ENCODE data around the gene ITSN1.

The ITSN1 gene

GRCh38 chr21:33821503-33822322 is 179.4 kb downstream of the ITSN1 start:
- DNase-seq (no peak), ATAC-seq (replicated peaks) (no peak)
- Mint-ChIP-seq H3K9me3 (no peaks in the 10 kb centered on the region), H3K27ac (no peak overlapping the region), H3K4me3 (no peak overlapping the region), H3K4me1 (no peaks in the 10 kb centered on the region), H3K27me3 (no peaks in the 10 kb centered on the region), H3K36me3 (no peaks in the 10 kb centered on the region)

GRCh38 chr21:33824156-33824941 is 182.0 kb downstream of the ITSN1 start:
- Mint-ChIP-seq H3K27me3 (no peaks in the 10 kb centered on the region), H3K9me3 (peaks cover 0 to 1% of the 10 kb centered on the region in 2 donors), H3K36me3 (peaks cover 0 to 2% of the 10 kb centered on the region in 2 donors), H3K27ac (no peak overlapping the region), H3K4me1 (no peaks in the 10 kb centered on the region), H3K4me3 (no peak overlapping the region)
- ATAC-seq (replicated peaks) (no peak), DNase-seq (no peak)

- DNase-seq (no peak), ATAC-seq (replicated peaks) (no peak)
- Mint-ChIP-seq H3K9me3 (peaks cover 0 to 1% of the 10 kb centered on the region in 2 donors), H3K27ac (no peak overlapping the region), H3K27me3 (no peaks in the 10 kb centered on the region), H3K36me3 (peaks cover 2 to 4% of the 10 kb centered on the region in 2 donors), H3K4me3 (no peak overlapping the region), H3K4me1 (no peaks in the 10 kb centered on the region)
Observed at GRCh38 chr21:33825419-33825818, 183.1 kb downstream of the ITSN1 start.

GRCh38 chr21:33825915-33826314 is 183.6 kb downstream of the ITSN1 start:
- H3K36me3 Mint-ChIP-seq, result peaks cover 2 to 4% of the 10 kb centered on the region in 2 donors
- H3K4me3 Mint-ChIP-seq, result no peak overlapping the region
- peaks cover 0 to 1% of the 10 kb centered on the region in 2 donors for H3K9me3 Mint-ChIP-seq
- H3K4me1 Mint-ChIP-seq, result no peaks in the 10 kb centered on the region
- DNase-seq, result no peak
- H3K27me3 Mint-ChIP-seq, result no peaks in the 10 kb centered on the region
- no peak for ATAC-seq (replicated peaks)
- H3K27ac Mint-ChIP-seq, result no peak overlapping the region

- H3K4me3 Mint-ChIP-seq, result no peak overlapping the region
- DNase-seq, result no peak
- H3K27me3 Mint-ChIP-seq, result no peaks in the 10 kb centered on the region
- ATAC-seq (replicated peaks), result no peak
- no peaks in the 10 kb centered on the region for H3K4me1 Mint-ChIP-seq
- H3K36me3 Mint-ChIP-seq, result peaks cover 2 to 4% of the 10 kb centered on the region in 2 donors
- no peak overlapping the region for H3K27ac Mint-ChIP-seq
- H3K9me3 Mint-ChIP-seq, result peaks cover 0 to 1% of the 10 kb centered on the region in 2 donors
Observed at GRCh38 chr21:33828083-33828482, 185.8 kb downstream of the ITSN1 start.

- DNase-seq (no peak), ATAC-seq (replicated peaks) (no peak)
- Mint-ChIP-seq H3K27ac (no peak overlapping the region), H3K9me3 (peaks cover 0 to 1% of the 10 kb centered on the region in 2 donors), H3K27me3 (no peaks in the 10 kb centered on the region), H3K4me1 (no peaks in the 10 kb centered on the region), H3K4me3 (no peak overlapping the region), H3K36me3 (peaks cover 2 to 4% of the 10 kb centered on the region in 2 donors)
Observed at GRCh38 chr21:33828577-33828976, 186.3 kb downstream of the ITSN1 start.

- Mint-ChIP-seq H3K4me1 (no peaks in the 10 kb centered on the region), H3K36me3 (peaks cover 2 to 4% of the 10 kb centered on the region in 2 donors), H3K9me3 (peaks cover 0 to 1% of the 10 kb centered on the region in 2 donors), H3K27me3 (no peaks in the 10 kb centered on the region), H3K4me3 (no peak overlapping the region), H3K27ac (no peak overlapping the region)
- ATAC-seq (replicated peaks) (no peak), DNase-seq (no peak)
Observed at GRCh38 chr21:33829844-33830243, 187.5 kb downstream of the ITSN1 start.

GRCh38 chr21:33831962-33832659 is 189.8 kb downstream of the ITSN1 start:
- no peak overlapping the region for H3K4me3 Mint-ChIP-seq
- DNase-seq (no peak), ATAC-seq (replicated peaks) (no peak)
- peaks cover 0 to 4% of the 10 kb centered on the region in 2 donors for H3K27me3 Mint-ChIP-seq
- H3K9me3 Mint-ChIP-seq, result peaks cover 0 to 1% of the 10 kb centered on the region in 2 donors
- H3K4me1 Mint-ChIP-seq, result no peaks in the 10 kb centered on the region
- peaks cover 2 to 4% of the 10 kb centered on the region in 2 donors for H3K36me3 Mint-ChIP-seq
- H3K27ac Mint-ChIP-seq, result no peak overlapping the region

GRCh38 chr21:33834801-33835500 is 192.7 kb downstream of the ITSN1 start:
- H3K4me1 Mint-ChIP-seq, result peaks cover 0 to 1% of the 10 kb centered on the region in 2 donors
- H3K27ac Mint-ChIP-seq, result no peak overlapping the region
- peaks cover 0 to under 1% of the 10 kb centered on the region in 2 donors for H3K36me3 Mint-ChIP-seq
- peaks cover 0 to 4% of the 10 kb centered on the region in 2 donors for H3K27me3 Mint-ChIP-seq
- ATAC-seq (replicated peaks), result no peak
- H3K4me3 Mint-ChIP-seq, result no peak overlapping the region
- DNase-seq, result no peak
- H3K9me3 Mint-ChIP-seq, result no peaks in the 10 kb centered on the region

- no peaks in the 10 kb centered on the region for H3K9me3 Mint-ChIP-seq
- H3K27me3 Mint-ChIP-seq, result peaks cover 0 to 4% of the 10 kb centered on the region in 2 donors
- DNase-seq, result no peak
- H3K27ac Mint-ChIP-seq, result no peak overlapping the region
- H3K36me3 Mint-ChIP-seq, result no peaks in the 10 kb centered on the region
- peaks cover 0 to 1% of the 10 kb centered on the region in 2 donors for H3K4me1 Mint-ChIP-seq
- ATAC-seq (replicated peaks), result no peak
- no peak overlapping the region for H3K4me3 Mint-ChIP-seq
Observed at GRCh38 chr21:33835920-33836319, 193.6 kb downstream of the ITSN1 start.

- no peak overlapping the region for H3K4me3 Mint-ChIP-seq
- no peak overlapping the region for H3K27ac Mint-ChIP-seq
- no peaks in the 10 kb centered on the region for H3K9me3 Mint-ChIP-seq
- H3K27me3 Mint-ChIP-seq, result peaks cover 0 to 4% of the 10 kb centered on the region in 2 donors
- H3K4me1 Mint-ChIP-seq, result peaks cover 0 to 1% of the 10 kb centered on the region in 2 donors
- no peak for ATAC-seq (replicated peaks)
- no peak for DNase-seq
- no peaks in the 10 kb centered on the region for H3K36me3 Mint-ChIP-seq
Observed at GRCh38 chr21:33836408-33836807, 194.1 kb downstream of the ITSN1 start.

GRCh38 chr21:33839167-33839716 is 196.9 kb downstream of the ITSN1 start:
- no peak for ATAC-seq (replicated peaks)
- peaks cover 0 to 1% of the 10 kb centered on the region in 2 donors for H3K4me1 Mint-ChIP-seq

GRCh38 chr21:33839806-33840205 is 197.5 kb downstream of the ITSN1 start:
- ATAC-seq (replicated peaks), result no peak
- no peaks in the 10 kb centered on the region for H3K36me3 Mint-ChIP-seq
- peaks cover 0 to 1% of the 10 kb centered on the region in 2 donors for H3K4me1 Mint-ChIP-seq
- DNase-seq, result no peak
- no peak overlapping the region for H3K4me3 Mint-ChIP-seq
- no peaks in the 10 kb centered on the region for H3K9me3 Mint-ChIP-seq
- no peak overlapping the region for H3K27ac Mint-ChIP-seq
- H3K27me3 Mint-ChIP-seq, result peaks cover 0 to 4% of the 10 kb centered on the region in 2 donors

More at GRCh38 chr21:33839167-33839716, 196.9 kb downstream of the ITSN1 start:
- no peaks in the 10 kb centered on the region for H3K36me3 Mint-ChIP-seq
- H3K27ac Mint-ChIP-seq, result no peak overlapping the region
- no peak for DNase-seq
- peaks cover 0 to 4% of the 10 kb centered on the region in 2 donors for H3K27me3 Mint-ChIP-seq
- no peak overlapping the region for H3K4me3 Mint-ChIP-seq
- no peaks in the 10 kb centered on the region for H3K9me3 Mint-ChIP-seq

Measured in stimulated activated naive B cell treated with anti-CD40 and anti-IgM and Interleukin-4, amounts not matched to agents 10 μg/mL and 1 μg/mL and 100 μg/mL, for 72 hours (primary cell).